Neural cell (in vitro differentiated cells): ENCODE results near the gene IRF4.

Experiments used
- EZH2 ChIP-seq: fragments of 200-600, 300-800 bp; shearing (Covaris generic), sonication (generic); IDR thresholded peaks from 2 replicates; pipeline ENCODE4 v1.6.1; 2014; ENCODE audit warnings: antibody characterized with exemption, low read length, borderline replicate concordance, mild to moderate bottlenecking; ENCODE audit not compliant: insufficient read depth, poor library complexity, severe bottlenecking
- MXI1 ChIP-seq: fragments of 450-650 bp; conservative IDR thresholded peaks from 2 replicates; pipeline ENCODE4 v1.6.1; 2014; ENCODE audit warnings: antibody characterized with exemption, mild to moderate bottlenecking; ENCODE audit not compliant: poor library complexity, severe bottlenecking
- POLR2AphosphoS5 ChIP-seq: IDR thresholded peaks from 2 replicates; pipeline ENCODE4 v1.6.1; 2012
- SMC3 ChIP-seq: fragments of 450-650 bp; conservative IDR thresholded peaks from 2 replicates; pipeline ENCODE4 v1.6.1; 2014; ENCODE audit warnings: antibody characterized with exemption, mild to moderate bottlenecking, moderate library complexity; ENCODE audit not compliant: poor library complexity
- TAF1 ChIP-seq: IDR thresholded peaks from 2 replicates; pipeline ENCODE4 v1.6.1; 2012; ENCODE audit warnings: low read depth
- TF ChIP-seq, protein P1 (sequence below): fragments of 450-650 bp; IDR thresholded peaks from 2 replicates; pipeline ENCODE4 v1.5.1; 2014; ENCODE audit warnings: antibody characterized with exemption, mild to moderate bottlenecking, moderate library complexity; ENCODE audit not compliant: poor library complexity, severe bottlenecking
- TF ChIP-seq, protein P2 (sequence below): IDR thresholded peaks from 2 replicates; pipeline ENCODE4 v1.6.1; 2012; ENCODE audit warnings: borderline replicate concordance

DNA sequence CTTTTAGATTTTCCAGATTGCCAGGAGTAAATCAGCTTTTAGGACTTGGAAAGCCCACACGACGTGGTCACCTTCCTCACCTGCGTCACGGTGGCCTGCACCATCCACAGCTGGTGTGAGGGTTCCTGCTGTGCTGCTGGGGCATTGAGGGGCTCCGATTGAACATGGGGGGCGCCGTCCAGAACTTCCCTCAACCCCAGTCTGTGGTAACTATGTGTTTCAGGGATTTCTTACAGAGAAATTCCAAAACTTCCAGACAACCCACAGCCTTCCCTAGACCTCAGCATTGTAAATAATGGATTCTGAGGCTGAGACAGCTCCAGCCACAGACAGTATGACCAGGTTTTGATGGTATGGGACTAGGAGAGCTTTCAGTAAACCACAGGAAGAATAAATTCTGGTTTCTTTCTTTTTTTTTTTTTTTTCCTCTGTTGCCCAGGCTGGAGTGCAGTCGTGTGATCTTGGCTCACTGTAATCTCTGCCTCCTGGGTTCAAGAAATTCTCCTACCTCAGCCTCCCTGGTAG, 46.7 kb upstream of the IRF4 start:
- TF ChIP-seq, protein P1, sequence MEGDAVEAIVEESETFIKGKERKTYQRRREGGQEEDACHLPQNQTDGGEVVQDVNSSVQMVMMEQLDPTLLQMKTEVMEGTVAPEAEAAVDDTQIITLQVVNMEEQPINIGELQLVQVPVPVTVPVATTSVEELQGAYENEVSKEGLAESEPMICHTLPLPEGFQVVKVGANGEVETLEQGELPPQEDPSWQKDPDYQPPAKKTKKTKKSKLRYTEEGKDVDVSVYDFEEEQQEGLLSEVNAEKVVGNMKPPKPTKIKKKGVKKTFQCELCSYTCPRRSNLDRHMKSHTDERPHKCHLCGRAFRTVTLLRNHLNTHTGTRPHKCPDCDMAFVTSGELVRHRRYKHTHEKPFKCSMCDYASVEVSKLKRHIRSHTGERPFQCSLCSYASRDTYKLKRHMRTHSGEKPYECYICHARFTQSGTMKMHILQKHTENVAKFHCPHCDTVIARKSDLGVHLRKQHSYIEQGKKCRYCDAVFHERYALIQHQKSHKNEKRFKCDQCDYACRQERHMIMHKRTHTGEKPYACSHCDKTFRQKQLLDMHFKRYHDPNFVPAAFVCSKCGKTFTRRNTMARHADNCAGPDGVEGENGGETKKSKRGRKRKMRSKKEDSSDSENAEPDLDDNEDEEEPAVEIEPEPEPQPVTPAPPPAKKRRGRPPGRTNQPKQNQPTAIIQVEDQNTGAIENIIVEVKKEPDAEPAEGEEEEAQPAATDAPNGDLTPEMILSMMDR, result no peak
- TF ChIP-seq TAF1, result no peak
- no peak for TF ChIP-seq POLR2AphosphoS5
- TF ChIP-seq SMC3, result no peak
- TF ChIP-seq, protein P2, sequence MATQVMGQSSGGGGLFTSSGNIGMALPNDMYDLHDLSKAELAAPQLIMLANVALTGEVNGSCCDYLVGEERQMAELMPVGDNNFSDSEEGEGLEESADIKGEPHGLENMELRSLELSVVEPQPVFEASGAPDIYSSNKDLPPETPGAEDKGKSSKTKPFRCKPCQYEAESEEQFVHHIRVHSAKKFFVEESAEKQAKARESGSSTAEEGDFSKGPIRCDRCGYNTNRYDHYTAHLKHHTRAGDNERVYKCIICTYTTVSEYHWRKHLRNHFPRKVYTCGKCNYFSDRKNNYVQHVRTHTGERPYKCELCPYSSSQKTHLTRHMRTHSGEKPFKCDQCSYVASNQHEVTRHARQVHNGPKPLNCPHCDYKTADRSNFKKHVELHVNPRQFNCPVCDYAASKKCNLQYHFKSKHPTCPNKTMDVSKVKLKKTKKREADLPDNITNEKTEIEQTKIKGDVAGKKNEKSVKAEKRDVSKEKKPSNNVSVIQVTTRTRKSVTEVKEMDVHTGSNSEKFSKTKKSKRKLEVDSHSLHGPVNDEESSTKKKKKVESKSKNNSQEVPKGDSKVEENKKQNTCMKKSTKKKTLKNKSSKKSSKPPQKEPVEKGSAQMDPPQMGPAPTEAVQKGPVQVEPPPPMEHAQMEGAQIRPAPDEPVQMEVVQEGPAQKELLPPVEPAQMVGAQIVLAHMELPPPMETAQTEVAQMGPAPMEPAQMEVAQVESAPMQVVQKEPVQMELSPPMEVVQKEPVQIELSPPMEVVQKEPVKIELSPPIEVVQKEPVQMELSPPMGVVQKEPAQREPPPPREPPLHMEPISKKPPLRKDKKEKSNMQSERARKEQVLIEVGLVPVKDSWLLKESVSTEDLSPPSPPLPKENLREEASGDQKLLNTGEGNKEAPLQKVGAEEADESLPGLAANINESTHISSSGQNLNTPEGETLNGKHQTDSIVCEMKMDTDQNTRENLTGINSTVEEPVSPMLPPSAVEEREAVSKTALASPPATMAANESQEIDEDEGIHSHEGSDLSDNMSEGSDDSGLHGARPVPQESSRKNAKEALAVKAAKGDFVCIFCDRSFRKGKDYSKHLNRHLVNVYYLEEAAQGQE, result no peak
- no peak for TF ChIP-seq EZH2
- TF ChIP-seq MXI1, result no peak
